HFF-Myc (cell line): ENCODE data around the gene TTC28.

Experiments
- DNase-seq: peaks from one replicate; pipeline ENCODE4 v3.0.0-alpha.2; 2011; ENCODE audit warnings: low read depth; ENCODE audit errors: extremely low read depth
- H3K4me3 ChIP-seq: replicated peaks from 2 replicates; pipeline ENCODE4 v1.5.1; 2011; ENCODE audit warnings: low read depth, mild to moderate bottlenecking, control low read depth, low read length
- TF ChIP-seq, protein P1 (sequence below): IDR thresholded peaks from 2 replicates; pipeline ENCODE4 v1.5.1; 2012; ENCODE audit warnings: mild to moderate bottlenecking, low read depth, low read length, control low read depth; ENCODE audit errors: missing control alignments

Gene TTC28

DNA sequence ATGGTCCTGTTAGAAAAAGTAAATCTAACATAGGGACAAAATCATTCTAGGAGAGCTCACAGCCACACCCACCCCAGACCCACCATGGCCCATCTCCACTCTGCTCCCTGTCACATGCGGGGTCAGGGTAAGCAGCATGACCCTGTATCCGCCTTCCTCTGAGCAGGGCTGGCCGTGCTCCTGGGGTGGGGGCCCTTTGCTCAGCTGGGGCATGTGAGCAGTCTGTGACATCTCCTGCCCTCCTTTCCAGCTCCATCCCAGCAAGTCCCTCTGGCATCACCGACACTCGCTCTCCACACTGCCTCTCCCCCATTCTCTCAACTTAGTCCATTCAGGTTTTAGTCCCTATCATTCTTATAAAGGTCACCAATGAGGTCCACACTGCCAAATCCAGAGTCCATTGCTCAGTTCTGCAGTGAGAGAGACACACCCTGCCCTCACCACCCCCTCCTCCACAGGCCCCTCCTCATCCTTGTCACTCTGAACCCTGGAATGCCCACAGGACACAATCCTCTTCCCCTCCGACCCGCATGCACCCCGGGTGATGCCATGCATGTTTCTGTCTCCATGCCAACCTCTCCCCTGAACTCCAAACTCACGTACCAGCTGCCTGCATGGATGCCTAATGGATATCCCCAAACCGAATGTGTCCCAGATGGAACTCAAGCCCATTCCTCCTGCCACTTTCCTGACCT lies 695.5 kb downstream of the TTC28 start:
- no peak for DNase-seq
- TF ChIP-seq, protein P1, sequence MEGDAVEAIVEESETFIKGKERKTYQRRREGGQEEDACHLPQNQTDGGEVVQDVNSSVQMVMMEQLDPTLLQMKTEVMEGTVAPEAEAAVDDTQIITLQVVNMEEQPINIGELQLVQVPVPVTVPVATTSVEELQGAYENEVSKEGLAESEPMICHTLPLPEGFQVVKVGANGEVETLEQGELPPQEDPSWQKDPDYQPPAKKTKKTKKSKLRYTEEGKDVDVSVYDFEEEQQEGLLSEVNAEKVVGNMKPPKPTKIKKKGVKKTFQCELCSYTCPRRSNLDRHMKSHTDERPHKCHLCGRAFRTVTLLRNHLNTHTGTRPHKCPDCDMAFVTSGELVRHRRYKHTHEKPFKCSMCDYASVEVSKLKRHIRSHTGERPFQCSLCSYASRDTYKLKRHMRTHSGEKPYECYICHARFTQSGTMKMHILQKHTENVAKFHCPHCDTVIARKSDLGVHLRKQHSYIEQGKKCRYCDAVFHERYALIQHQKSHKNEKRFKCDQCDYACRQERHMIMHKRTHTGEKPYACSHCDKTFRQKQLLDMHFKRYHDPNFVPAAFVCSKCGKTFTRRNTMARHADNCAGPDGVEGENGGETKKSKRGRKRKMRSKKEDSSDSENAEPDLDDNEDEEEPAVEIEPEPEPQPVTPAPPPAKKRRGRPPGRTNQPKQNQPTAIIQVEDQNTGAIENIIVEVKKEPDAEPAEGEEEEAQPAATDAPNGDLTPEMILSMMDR, result no peak
- no peak overlapping the region for H3K4me3 ChIP-seq

DNA sequence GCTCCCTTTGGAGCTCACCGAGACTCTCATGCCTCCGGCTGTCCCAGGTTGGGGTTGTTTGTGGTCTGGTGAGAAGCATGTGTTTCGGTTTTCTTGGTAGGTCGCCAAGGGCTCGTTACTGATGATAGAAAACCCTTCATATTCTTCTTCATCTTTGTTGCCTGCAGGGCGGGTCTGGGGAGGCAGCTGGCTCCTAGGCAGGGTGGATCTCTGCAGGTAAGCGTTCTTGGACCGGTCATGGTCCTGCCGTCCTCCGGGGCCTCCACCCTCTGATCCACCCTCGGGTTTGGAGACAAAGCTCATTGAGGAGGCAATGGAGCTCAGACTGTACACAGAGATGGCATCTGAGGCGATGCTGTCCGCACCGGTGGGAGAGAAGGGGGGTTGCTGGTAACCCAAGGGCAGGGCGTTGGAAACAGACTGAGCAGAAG lies 696.3 kb downstream of the TTC28 start:
- no peak overlapping the region for H3K4me3 ChIP-seq
- DNase-seq, result no peak
- TF ChIP-seq, protein P1, result no peak

DNA sequence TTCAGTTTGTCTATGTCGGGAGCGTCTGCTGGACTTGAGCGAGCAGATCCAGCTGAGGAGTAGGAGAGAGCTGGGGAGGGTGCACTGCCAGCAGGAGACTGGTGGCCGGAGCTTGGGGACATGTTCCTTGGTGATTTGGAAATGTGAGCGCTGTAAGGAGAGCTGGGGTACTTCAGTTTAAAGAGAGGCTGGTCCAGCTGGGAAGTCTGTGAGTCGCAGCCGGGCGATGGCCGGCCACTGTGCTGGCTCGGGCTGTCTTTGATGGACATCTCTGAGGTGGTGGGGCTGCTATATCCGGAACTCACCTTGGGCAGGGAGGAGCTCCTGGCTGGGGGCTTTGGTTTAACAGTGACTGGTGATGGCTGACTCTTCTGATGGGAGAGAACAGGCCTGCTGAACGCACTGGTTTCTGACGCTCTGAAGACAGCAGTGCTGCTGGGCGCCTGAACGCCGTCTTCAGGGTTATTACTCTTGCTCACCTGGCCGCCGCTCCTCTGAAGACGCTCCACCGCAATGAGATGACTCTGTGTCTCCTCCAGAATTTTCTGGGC lies 696.9 kb downstream of the TTC28 start:
- TF ChIP-seq, protein P1, result no peak
- H3K4me3 ChIP-seq, result no peak overlapping the region
- no peak for DNase-seq

DNA sequence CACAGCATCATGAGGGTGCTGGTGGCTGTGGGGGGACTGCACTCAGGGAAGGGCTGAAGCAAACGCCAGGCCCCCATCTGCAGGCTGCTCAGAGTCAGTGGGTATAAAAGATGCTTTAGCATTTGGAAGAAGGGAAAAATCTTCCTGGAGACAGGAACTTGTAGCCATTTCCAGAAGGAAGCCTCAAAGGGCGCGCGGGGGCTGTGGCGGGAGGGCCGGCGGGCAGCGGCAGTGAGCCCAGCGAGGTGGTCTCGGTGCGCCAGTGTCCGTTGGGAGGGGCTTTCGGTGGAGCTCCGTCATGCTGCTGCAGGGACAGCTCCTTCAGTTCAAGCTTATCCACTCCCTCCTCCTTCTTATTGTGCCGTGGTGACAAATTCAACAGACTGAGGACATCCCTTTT lies 697.5 kb downstream of the TTC28 start:
- no peak overlapping the region for H3K4me3 ChIP-seq

DNA sequence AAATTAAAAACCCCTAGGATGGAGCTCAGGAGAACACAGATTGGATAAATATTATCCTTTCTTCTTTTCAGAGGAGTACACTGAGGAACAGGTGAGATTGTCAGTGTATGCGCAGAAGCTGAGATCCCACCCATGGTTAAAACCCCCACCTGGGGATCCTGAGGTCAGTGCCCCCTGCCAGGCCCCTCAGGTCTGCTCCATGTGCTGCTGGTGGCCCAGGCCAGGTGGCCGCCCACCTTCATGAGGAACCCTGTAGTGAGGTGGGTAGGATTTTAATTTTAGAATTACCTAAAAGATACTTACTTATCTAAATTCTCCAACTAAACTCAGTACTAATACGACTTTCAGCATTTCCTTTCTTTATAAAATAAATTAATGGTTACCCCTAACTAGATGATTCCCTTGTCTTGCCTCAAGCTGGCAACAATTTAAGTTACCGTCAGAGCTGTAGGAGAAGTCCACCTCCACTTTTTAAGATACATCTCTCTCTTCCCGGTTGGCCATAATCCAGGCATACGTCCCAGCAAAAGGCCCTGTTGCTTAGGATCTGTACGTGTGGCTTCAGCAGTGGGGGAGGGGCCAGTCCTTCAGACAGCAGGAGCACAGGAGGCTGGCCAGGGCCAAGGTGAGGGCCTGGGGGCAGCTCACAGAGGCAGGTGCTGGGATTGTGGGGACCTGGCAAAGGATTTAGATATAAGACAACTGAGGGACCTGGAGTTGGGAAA lies 699.1 kb downstream of the TTC28 start:
- no peak for DNase-seq
- TF ChIP-seq, protein P1, result no peak
- H3K4me3 ChIP-seq, result no peak overlapping the region

More for the DNA sequence above, 697.5 kb downstream of the TTC28 start:
- TF ChIP-seq, protein P1, result no peak
- no peak for DNase-seq

DNA sequence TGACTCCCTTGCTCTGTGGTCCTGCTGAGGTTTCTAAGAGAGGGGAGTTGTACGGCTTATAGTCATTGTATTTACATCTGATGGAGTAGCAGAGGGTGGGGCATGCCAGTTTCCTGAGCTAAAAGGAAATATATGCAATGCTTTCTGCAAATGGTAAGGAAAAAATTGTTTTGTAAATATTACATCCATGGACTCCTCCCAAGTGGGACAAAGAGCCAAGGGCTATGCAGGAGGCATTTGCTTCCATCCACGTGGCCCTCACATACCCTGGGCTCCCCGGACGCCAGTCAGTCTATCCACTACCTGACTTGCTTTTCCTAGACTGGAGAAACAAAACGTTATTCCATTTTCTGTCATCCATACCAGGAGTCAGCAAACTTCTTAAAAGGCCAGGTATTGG lies 700.8 kb downstream of the TTC28 start:
- DNase-seq, result no peak
- H3K4me3 ChIP-seq, result no peak overlapping the region
- TF ChIP-seq, protein P1, result no peak
